ENCODE measurements around the gene C1orf115.
"Not testable (repeated sequence)": the region's sequence is repeated elsewhere in the genome, so short reads cannot be mapped to it uniquely, and the experiment has no call there.

C1orf115 gene

GRCh38 chr1:220682901-220683576 lies 7.1 kb upstream of the C1orf115 start:
- H3K4me3 ChIP-seq (ENCODE audit: low read depth, low read length): no peak overlapping the region
- TF ChIP-seq, protein P1, sequence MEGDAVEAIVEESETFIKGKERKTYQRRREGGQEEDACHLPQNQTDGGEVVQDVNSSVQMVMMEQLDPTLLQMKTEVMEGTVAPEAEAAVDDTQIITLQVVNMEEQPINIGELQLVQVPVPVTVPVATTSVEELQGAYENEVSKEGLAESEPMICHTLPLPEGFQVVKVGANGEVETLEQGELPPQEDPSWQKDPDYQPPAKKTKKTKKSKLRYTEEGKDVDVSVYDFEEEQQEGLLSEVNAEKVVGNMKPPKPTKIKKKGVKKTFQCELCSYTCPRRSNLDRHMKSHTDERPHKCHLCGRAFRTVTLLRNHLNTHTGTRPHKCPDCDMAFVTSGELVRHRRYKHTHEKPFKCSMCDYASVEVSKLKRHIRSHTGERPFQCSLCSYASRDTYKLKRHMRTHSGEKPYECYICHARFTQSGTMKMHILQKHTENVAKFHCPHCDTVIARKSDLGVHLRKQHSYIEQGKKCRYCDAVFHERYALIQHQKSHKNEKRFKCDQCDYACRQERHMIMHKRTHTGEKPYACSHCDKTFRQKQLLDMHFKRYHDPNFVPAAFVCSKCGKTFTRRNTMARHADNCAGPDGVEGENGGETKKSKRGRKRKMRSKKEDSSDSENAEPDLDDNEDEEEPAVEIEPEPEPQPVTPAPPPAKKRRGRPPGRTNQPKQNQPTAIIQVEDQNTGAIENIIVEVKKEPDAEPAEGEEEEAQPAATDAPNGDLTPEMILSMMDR (conservative IDR thresholded peaks at IDR 0.05; ENCODE audit: low read depth, low read length): no peak
- DNase-seq (ENCODE audit: low read depth): no peak

GRCh38 chr1:220683716-220684115 lies 6.4 kb upstream of the C1orf115 start:
- DNase-seq (ENCODE audit: low read depth); H3K4me3 ChIP-seq (ENCODE audit: low read depth, low read length): not testable (repeated sequence)

DNA sequence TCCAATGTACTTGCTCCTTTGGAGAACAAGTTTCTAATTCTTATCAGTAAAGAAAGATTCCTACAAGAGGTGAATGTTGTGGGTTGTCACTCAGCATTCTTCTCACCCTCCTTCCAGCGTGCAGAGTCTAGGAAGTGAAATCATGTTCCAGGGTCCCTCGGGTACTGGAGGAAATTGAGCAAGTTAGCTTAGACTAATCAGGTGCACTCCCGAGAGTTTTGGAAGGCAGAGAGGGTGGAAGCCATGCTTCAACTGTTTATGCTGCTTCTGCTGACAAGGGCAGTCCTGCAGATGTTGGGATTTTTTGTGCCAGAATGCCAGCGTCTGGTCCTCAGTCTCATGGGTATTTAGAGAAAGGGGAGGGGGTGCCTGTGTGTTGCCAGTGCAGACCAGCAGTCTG lies 5.3 kb upstream of the C1orf115 start:
- no peak overlapping the region for H3K4me3 ChIP-seq (ENCODE audit: low read depth, low read length)
- no peak for DNase-seq (ENCODE audit: low read depth)
- TF ChIP-seq, protein P1 (conservative IDR thresholded peaks at IDR 0.05; ENCODE audit: low read depth, low read length): no peak

DNA sequence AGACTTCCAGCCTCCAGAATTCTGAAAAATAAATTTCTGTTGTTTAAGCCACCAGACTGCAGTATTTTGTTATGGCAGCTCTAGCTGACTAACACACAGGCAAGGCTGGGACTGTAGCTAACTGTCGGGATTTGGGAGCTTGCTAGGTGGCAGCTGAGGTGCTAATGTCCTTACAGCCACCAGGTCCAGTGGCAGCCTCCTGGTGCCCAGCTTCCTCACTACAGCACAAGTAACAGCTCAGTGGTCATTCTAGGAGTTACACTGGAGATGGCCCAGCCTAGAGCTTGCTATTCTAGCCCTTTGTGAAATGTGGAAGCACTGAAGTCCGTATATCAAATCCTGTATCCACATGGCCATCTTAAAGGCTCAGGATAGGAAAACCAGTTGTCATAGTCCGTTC lies 4.3 kb upstream of the C1orf115 start:
- TF ChIP-seq, protein P1 (conservative IDR thresholded peaks at IDR 0.05; ENCODE audit: low read depth, low read length): no peak
- no peak for DNase-seq (ENCODE audit: low read depth)
- no peak overlapping the region for H3K4me3 ChIP-seq (ENCODE audit: low read depth, low read length)

DNA sequence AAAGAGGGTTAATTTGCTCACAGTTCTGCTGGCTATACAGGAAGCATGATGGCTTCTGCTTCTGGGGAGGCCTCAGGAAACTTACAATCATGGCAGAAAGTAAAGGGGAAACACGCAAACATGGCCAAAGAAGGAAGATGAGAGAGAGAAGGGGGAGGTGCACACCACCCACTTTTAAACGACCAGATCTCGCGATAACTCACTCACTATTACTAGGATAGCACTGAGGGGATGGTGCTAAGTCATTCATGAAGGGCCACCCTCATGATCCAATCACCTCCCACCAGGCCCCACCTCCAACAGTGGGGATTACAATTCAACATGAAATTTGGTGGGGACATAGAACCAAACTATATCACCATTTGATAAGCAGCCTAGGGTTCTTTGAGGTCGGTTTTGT lies 2.4 kb upstream of the C1orf115 start:
- no peak for DNase-seq (ENCODE audit: low read depth)
- H3K4me3 ChIP-seq (ENCODE audit: low read depth, low read length): no peak overlapping the region
- TF ChIP-seq, protein P1 (conservative IDR thresholded peaks at IDR 0.05; ENCODE audit: low read depth, low read length): no peak

GRCh38 chr1:220689666-220690065 lies 497 bp upstream of the C1orf115 start:
- peak overlapping the region; percentile 57 for H3K4me3 ChIP-seq (ENCODE audit: low read depth, low read length)
- no peak for DNase-seq (ENCODE audit: low read depth)

GRCh38 chr1:220691053-220691684 lies 1.0 kb downstream of the C1orf115 start:
- no peak for DNase-seq (ENCODE audit: low read depth)
- TF ChIP-seq, protein P1 (conservative IDR thresholded peaks at IDR 0.05; ENCODE audit: low read depth, low read length): no peak
- H3K4me3 ChIP-seq (ENCODE audit: low read depth, low read length): no peak overlapping the region

More at GRCh38 chr1:220689666-220690065, 497 bp upstream of the C1orf115 start:
- TF ChIP-seq, protein P1 (conservative IDR thresholded peaks at IDR 0.05; ENCODE audit: low read depth, low read length): no peak

All from choroid plexus epithelial cell (primary cell).